Measurements from ENCODE around the gene TRIM22. TPM values are rescaled to one million over a fixed set of nuclear protein-coding genes. Genes with fewer than 3 reads are reported as not detected.

The TRIM22 gene
- total RNA-seq (2022) (0.58 TPM in 1 of 2 replicates, not detected in the other), Bru-seq, nascent RNA (percentile 21 among the genes with signal in this experiment), BruChase-seq, experiment 1, labeled RNA remaining after a 2-hour chase (percentile 20 among the genes with signal in this experiment), BruChase-seq, experiment 2, labeled RNA remaining after a 6-hour chase (percentile 20 among the genes with signal in this experiment)
- long read RNA-seq, result 0 reads

DNA sequence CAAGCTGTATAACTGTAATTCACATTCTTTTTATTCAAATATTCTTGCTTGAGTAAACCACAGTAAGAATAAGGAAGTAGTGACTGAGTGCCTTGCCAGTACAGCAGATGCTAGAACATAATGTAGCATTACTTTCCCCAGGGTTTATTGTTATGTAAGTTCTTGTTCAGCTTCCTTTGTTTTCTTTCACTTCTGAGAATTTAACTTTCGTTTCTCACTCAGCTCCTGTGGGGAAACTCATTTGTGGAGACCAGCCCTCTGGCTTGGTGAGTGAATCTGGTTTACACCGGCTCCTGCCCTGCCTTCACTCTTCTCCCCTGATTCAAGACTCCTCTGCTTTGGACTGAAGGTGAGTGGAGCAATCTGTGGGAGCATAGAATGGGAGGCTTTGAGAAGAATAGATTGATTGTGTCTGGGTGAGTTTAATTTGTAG is at the start of gene TRIM22:
Gene TRIM22, plus strand, starts transcription at position 240 of the 433 bp plus-strand sequence. CDS start 6,443 bp downstream, outside the sequence.
- no peaks in the 10 kb centered on the region for H3K36me3 ChIP-seq (ENCODE audit: control insufficient read depth, insufficient read depth, low read length)
- POLR2A ChIA-PET, result no interaction called here
- no peaks in the 10 kb centered on the region for H3K27me3 ChIP-seq (replicated peaks; ENCODE audit: control insufficient read depth, insufficient read depth, low read length)
- Mint-ChIP-seq H3K4me3 (ENCODE audit: unreplicated experiment) (no peak within 1 kb of the TSS), H3K4me1 (ENCODE audit: low read depth, unreplicated experiment) (peaks cover 23% of the 10 kb centered on the region), H3K27ac (ENCODE audit: unreplicated experiment) (peak within 1 kb of the TSS; percentile 15), H3K36me3 (ENCODE audit: insufficient read depth, unreplicated experiment) (peaks cover 8% of the 10 kb centered on the region), H3K9me3 (ENCODE audit: unreplicated experiment) (no peaks in the 10 kb centered on the region), H3K27me3 (ENCODE audit: insufficient read depth, unreplicated experiment) (no peaks in the 10 kb centered on the region)
- TF ChIP-seq, protein P1, sequence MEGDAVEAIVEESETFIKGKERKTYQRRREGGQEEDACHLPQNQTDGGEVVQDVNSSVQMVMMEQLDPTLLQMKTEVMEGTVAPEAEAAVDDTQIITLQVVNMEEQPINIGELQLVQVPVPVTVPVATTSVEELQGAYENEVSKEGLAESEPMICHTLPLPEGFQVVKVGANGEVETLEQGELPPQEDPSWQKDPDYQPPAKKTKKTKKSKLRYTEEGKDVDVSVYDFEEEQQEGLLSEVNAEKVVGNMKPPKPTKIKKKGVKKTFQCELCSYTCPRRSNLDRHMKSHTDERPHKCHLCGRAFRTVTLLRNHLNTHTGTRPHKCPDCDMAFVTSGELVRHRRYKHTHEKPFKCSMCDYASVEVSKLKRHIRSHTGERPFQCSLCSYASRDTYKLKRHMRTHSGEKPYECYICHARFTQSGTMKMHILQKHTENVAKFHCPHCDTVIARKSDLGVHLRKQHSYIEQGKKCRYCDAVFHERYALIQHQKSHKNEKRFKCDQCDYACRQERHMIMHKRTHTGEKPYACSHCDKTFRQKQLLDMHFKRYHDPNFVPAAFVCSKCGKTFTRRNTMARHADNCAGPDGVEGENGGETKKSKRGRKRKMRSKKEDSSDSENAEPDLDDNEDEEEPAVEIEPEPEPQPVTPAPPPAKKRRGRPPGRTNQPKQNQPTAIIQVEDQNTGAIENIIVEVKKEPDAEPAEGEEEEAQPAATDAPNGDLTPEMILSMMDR (IDR thresholded peaks at IDR 0.05; ENCODE audit: insufficient read depth in 1 of 2, low read depth in 1 of 2, low read length in 1 of 2, severe bottlenecking in 1 of 2, unreplicated experiment in 1 of 2), result no peak
- BruUV-seq (replicated peaks), result no TSS peak
- DNase-seq, result no peak
- H3K9me3 ChIP-seq, result no peaks in the 10 kb centered on the region
- intact Hi-C loops (cut with micrococcal nuclease; ENCODE audit: unreplicated experiment), result no loop called here
- CTCF ChIA-PET, result no interaction called here
- no peak within 1 kb of the TSS for H3K4me3 ChIP-seq (ENCODE audit: low read depth, low read length)
- peaks cover 24% of the 10 kb centered on the region for H3K4me1 ChIP-seq

- TF ChIP-seq, protein P1 (IDR thresholded peaks at IDR 0.05; ENCODE audit: insufficient read depth in 1 of 2, low read depth in 1 of 2, low read length in 1 of 2, severe bottlenecking in 1 of 2, unreplicated experiment in 1 of 2), result no peak
- Histone ChIP-seq H3K27me3 (replicated peaks; ENCODE audit: control insufficient read depth, insufficient read depth, low read length) (no peaks in the 10 kb centered on the region), H3K4me3 (ENCODE audit: low read depth, low read length) (no peak overlapping the region), H3K36me3 (ENCODE audit: control insufficient read depth, insufficient read depth, low read length) (no peaks in the 10 kb centered on the region), H3K9me3 (no peaks in the 10 kb centered on the region), H3K4me1 (no peaks in the 10 kb centered on the region)
- H3K27ac Mint-ChIP-seq (ENCODE audit: unreplicated experiment), result no peak overlapping the region
- no peaks in the 10 kb centered on the region for H3K4me1 Mint-ChIP-seq (ENCODE audit: low read depth, unreplicated experiment)
- CTCF ChIA-PET, result no interaction called here
- intact Hi-C loops (cut with micrococcal nuclease; ENCODE audit: unreplicated experiment), result no loop called here
- no peaks in the 10 kb centered on the region for H3K27me3 Mint-ChIP-seq (ENCODE audit: insufficient read depth, unreplicated experiment)
- H3K4me3 Mint-ChIP-seq (ENCODE audit: unreplicated experiment), result no peak overlapping the region
- H3K9me3 Mint-ChIP-seq (ENCODE audit: unreplicated experiment), result no peaks in the 10 kb centered on the region
- no TSS peak for BruUV-seq (replicated peaks)
- POLR2A ChIA-PET, result no interaction called here
- H3K36me3 Mint-ChIP-seq (ENCODE audit: insufficient read depth, unreplicated experiment), result peaks cover 11% of the 10 kb centered on the region
- DNase-seq, result no peak
Measured at GRCh38 chr11:5639953-5640352, 49.6 kb upstream of the TRIM22 start.

DNA sequence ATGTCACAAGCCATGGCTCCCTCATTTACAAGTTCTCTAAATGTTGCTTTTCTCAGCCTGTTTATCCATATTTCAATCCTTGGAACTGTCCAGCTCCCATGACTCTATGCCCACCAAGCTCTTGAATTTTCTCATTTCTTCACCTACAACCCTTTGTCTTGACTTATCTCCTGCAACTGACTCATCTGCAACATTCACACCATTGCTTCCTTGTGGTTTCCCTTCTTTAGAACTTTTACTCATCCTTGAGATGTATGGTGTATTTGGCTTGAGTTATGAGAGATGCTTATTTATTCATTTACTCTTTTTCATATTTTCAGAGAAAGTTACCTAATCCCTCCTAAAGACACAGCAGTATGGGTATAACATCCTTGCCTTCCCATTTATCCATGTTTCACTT is 46.0 kb upstream of the TRIM22 start:
- TF ChIP-seq, protein P1 (IDR thresholded peaks at IDR 0.05; ENCODE audit: insufficient read depth in 1 of 2, low read depth in 1 of 2, low read length in 1 of 2, severe bottlenecking in 1 of 2, unreplicated experiment in 1 of 2), result no peak
- no TSS peak for BruUV-seq (replicated peaks)
- H3K27me3 ChIP-seq (replicated peaks; ENCODE audit: control insufficient read depth, insufficient read depth, low read length), result no peaks in the 10 kb centered on the region
- Mint-ChIP-seq H3K4me1 (ENCODE audit: low read depth, unreplicated experiment) (no peaks in the 10 kb centered on the region), H3K9me3 (ENCODE audit: unreplicated experiment) (no peaks in the 10 kb centered on the region), H3K27ac (ENCODE audit: unreplicated experiment) (no peak overlapping the region), H3K27me3 (ENCODE audit: insufficient read depth, unreplicated experiment) (no peaks in the 10 kb centered on the region), H3K4me3 (ENCODE audit: unreplicated experiment) (no peak overlapping the region), H3K36me3 (ENCODE audit: insufficient read depth, unreplicated experiment) (peaks cover 5% of the 10 kb centered on the region)
- no peaks in the 10 kb centered on the region for H3K4me1 ChIP-seq
- POLR2A ChIA-PET, result no interaction called here
- H3K9me3 ChIP-seq, result no peaks in the 10 kb centered on the region
- DNase-seq, result no peak
- CTCF ChIA-PET, result no interaction called here
- H3K36me3 ChIP-seq (ENCODE audit: control insufficient read depth, insufficient read depth, low read length), result no peaks in the 10 kb centered on the region
- intact Hi-C loops (cut with micrococcal nuclease; ENCODE audit: unreplicated experiment), result no loop called here
- no peak overlapping the region for H3K4me3 ChIP-seq (ENCODE audit: low read depth, low read length)
